GM23338 (cell line): ENCODE measurements around the gene TRHDE. TPM values are rescaled to one million over a fixed set of nuclear protein-coding genes. Genes with fewer than 3 reads are reported as not detected.

ENCODE experiments used
- ATAC-seq: fragments of 200-7000 bp; cut with Tn5 transposase; 3 replicates; pipeline ENCODE4 v1.9.1; 2020
- DNase-seq: peaks from one replicate; pipeline ENCODE4 v3.0.0-alpha.2; 2015; ENCODE audit warnings: low spot score
- H2AFZ ChIP-seq: fragments of 200-600 bp; sonication (generic); 2 replicates; pipeline ENCODE4 v1.8.0; 2016; ENCODE audit warnings: antibody characterized with exemption, mild to moderate bottlenecking, moderate library complexity
- H3F3A ChIP-seq: fragments of 200-600 bp; sonication (generic); replicated peaks from 2 replicates; pipeline ENCODE4 v1.8.0; 2017; ENCODE audit warnings: antibody characterized with exemption, mixed run types, low read depth
- H3K27ac ChIP-seq: fragments of 200-600 bp; sonication (generic); 2 replicates; pipeline ENCODE4 v1.6.1; 2016; ENCODE audit warnings: low read depth
- H3K27me3 ChIP-seq: fragments of 200-600 bp; sonication (generic); 2 replicates; pipeline ENCODE4 v1.8.0; 2016; ENCODE audit warnings: mild to moderate bottlenecking, mixed run types, moderate library complexity; ENCODE audit not compliant: insufficient read depth
- H3K36me3 ChIP-seq: fragments of 200-600 bp; sonication (generic); 2 replicates; pipeline ENCODE4 v1.8.0; 2016; ENCODE audit warnings: mild to moderate bottlenecking; ENCODE audit not compliant: insufficient read depth
- H3K4me1 ChIP-seq: fragments of 200-600 bp; sonication (generic); 2 replicates; pipeline ENCODE4 v1.8.0; 2016; ENCODE audit warnings: mild to moderate bottlenecking, moderate library complexity; ENCODE audit not compliant: insufficient read depth
- H3K4me2 ChIP-seq: fragments of 200-600 bp; sonication (generic); 2 replicates; pipeline ENCODE4 v1.7.1; 2017; ENCODE audit warnings: mixed run types
- H3K4me3 ChIP-seq: fragments of 200-600 bp; sonication (generic); 2 replicates; pipeline ENCODE4 v1.6.1; 2016; ENCODE audit warnings: mixed run types
- H3K79me2 ChIP-seq: fragments of 200-600 bp; sonication (generic); replicated peaks from 2 replicates; pipeline ENCODE4 v1.8.0; 2017; ENCODE audit warnings: mild to moderate bottlenecking; ENCODE audit not compliant: insufficient read depth
- H3K9me2 ChIP-seq: fragments of 200-600 bp; sonication (generic); 2 replicates; pipeline ENCODE4 v1.8.0; 2017; ENCODE audit not compliant: insufficient read depth
- H4K20me1 ChIP-seq: fragments of 200-600 bp; sonication (generic); replicated peaks from 2 replicates; pipeline ENCODE4 v1.8.0; 2017; ENCODE audit warnings: mild to moderate bottlenecking; ENCODE audit not compliant: insufficient read depth
- H3K27ac Mint-ChIP-seq: 2 replicates; pipeline ENCODE4 v1.8.0; 2020; ENCODE audit warnings: inconsistent platforms, mild to moderate bottlenecking, moderate library complexity, mixed read lengths
- H3K27me3 Mint-ChIP-seq: 3 replicates; pipeline ENCODE4 v1.8.0; 2022; ENCODE audit warnings: low read depth, mild to moderate bottlenecking, moderate library complexity, mixed read lengths, inconsistent platforms; ENCODE audit not compliant: insufficient read depth, poor library complexity
- H3K36me3 Mint-ChIP-seq: 3 replicates; pipeline ENCODE4 v1.8.0; 2021; ENCODE audit warnings: low read depth, mild to moderate bottlenecking, inconsistent platforms, moderate library complexity, mixed read lengths
- H3K4me1 Mint-ChIP-seq: 3 replicates; pipeline ENCODE4 v1.8.0; 2020; ENCODE audit warnings: mild to moderate bottlenecking, inconsistent platforms, mixed read lengths
- H3K4me3 Mint-ChIP-seq: 3 replicates; pipeline ENCODE4 v1.8.0; 2021; ENCODE audit warnings: moderate library complexity, mild to moderate bottlenecking, inconsistent platforms, mixed read lengths
- H3K9me3 Mint-ChIP-seq: 3 replicates; pipeline ENCODE4 v1.8.0; 2020; ENCODE audit warnings: moderate library complexity, mild to moderate bottlenecking, inconsistent platforms, mixed read lengths
- CREB1 ChIP-seq: fragments of 250-450 bp; sonication (Bioruptor Pico); IDR thresholded peaks from 2 replicates; pipeline ENCODE4 v1.5.0; 2020; ENCODE audit warnings: low read depth, mild to moderate bottlenecking, moderate library complexity
- CTCF ChIP-seq, 2 experiments: fragments of 200-600 bp in 1 of 2; sonication (generic) in 1 of 2; conservative IDR thresholded peaks; 2 replicates each; pipeline versions ENCODE4 v1.5.1 to v1.6.1; 2016 to 2017; ENCODE audit warnings: antibody characterized with exemption in 2 of 2, low read depth in 2 of 2, mild to moderate bottlenecking in 2 of 2, moderate library complexity in 1 of 2
- ETS1 ChIP-seq: IDR thresholded peaks from 2 replicates; pipeline ENCODE4 v1.6.1; 2016; ENCODE audit warnings: antibody characterized with exemption
- EZH2 ChIP-seq: fragments of 200-600 bp; sonication (generic); IDR thresholded peaks from one replicate; pipeline ENCODE4 v1.8.0; 2017; ENCODE audit warnings: antibody characterized with exemption, mild to moderate bottlenecking, low read depth; ENCODE audit not compliant: unreplicated experiment
- EZH2phosphoT487 ChIP-seq: fragments of 200-600 bp; sonication (generic); IDR thresholded peaks from one replicate; pipeline ENCODE4 v1.8.1; 2018; ENCODE audit warnings: antibody characterized with exemption; ENCODE audit not compliant: unreplicated experiment
- JUNB ChIP-seq: IDR thresholded peaks from one replicate; pipeline ENCODE4 v1.6.1; 2016; ENCODE audit warnings: antibody characterized with exemption; ENCODE audit not compliant: unreplicated experiment
- POLR2AphosphoS5 ChIP-seq: IDR thresholded peaks from 2 replicates; pipeline ENCODE4 v1.6.1; 2016; ENCODE audit warnings: antibody characterized with exemption, low read depth
- STAT1 ChIP-seq: IDR thresholded peaks from one replicate; pipeline ENCODE4 v1.6.1; 2016; ENCODE audit warnings: antibody characterized with exemption; ENCODE audit not compliant: unreplicated experiment
- ZNF331 ChIP-seq: fragments of 250-450 bp; sonication (Bioruptor Pico); IDR thresholded peaks from 2 replicates; pipeline ENCODE4 v1.5.0; 2020; ENCODE audit warnings: low read depth, mild to moderate bottlenecking, moderate library complexity
- polyA plus RNA-seq: library from polyadenylated mRNA; unstranded; fragments of >200 nt; fragmentation: Nextera tagmentation; extraction: Ambion mirVana; gene quantifications from 2 replicates; pipeline ENCODE4 v1.2.1, GENCODE V29; 2016
- total RNA-seq: library from RNA; depleted of rRNA; stranded (reverse); fragments of >200 nt; shearing (Covaris generic); gene quantifications from 2 replicates; pipeline ENCODE4 v1.2.3, GENCODE V29; 2014

Gene TRHDE
- total and polyA plus RNA-seq, 2 experiments from 2014 or later = 1.3 to 7.7 TPM

GRCh38 chr12:72293701-72294100 is 21.5 kb downstream of the TRHDE start (continued):
- no peak for TF ChIP-seq ZNF331 (CRISPR knock-in tag)
- TF ChIP-seq JUNB = no peak
- TF ChIP-seq EZH2phosphoT487 = no peak

- Histone ChIP-seq H3K36me3 (no peaks in the 10 kb centered on the region), H4K20me1 (no peaks in the 10 kb centered on the region), H2AFZ (no peak overlapping the region), H3K27ac (no peak overlapping the region), H3K4me1 (no peaks in the 10 kb centered on the region), H3K4me2 (no peak overlapping the region), H3F3A (no peaks in the 10 kb centered on the region), H3K9me2 (peaks cover 6% of the 10 kb centered on the region; the same call in 1 of the 2 replicates), H3K27me3 (no peaks in the 10 kb centered on the region), H3K79me2 (no peaks in the 10 kb centered on the region), H3K4me3 (no peak overlapping the region)
- DNase-seq (no peak), ATAC-seq (no peak; the same call in 2 of the 3 replicates)
- TF ChIP-seq STAT1 (no peak), EZH2 (no peak), POLR2AphosphoS5 (no peak), ZNF331 (CRISPR knock-in tag) (no peak), ETS1 (no peak)
- Mint-ChIP-seq H3K4me1 (no peaks in the 10 kb centered on the region), H3K36me3 (no peaks in the 10 kb centered on the region), H3K4me3 (no peak overlapping the region), H3K27ac (no peak overlapping the region), H3K9me3 (no peaks in the 10 kb centered on the region), H3K27me3 (no peaks in the 10 kb centered on the region)
These were observed 22.9 kb downstream of the TRHDE start for GRCh38 chr12:72295101-72295500.

- DNase-seq = no peak
- H3K27me3 Mint-ChIP-seq = no peaks in the 10 kb centered on the region
These were observed 23.6 kb downstream of the TRHDE start for GRCh38 chr12:72295744-72296143.

More at GRCh38 chr12:72295744-72296143, 23.6 kb downstream of the TRHDE start:
- no peak for ATAC-seq
- no peak overlapping the region for H3K4me3 Mint-ChIP-seq
- Histone ChIP-seq H3K9me2 (peaks cover 6% of the 10 kb centered on the region; the same call in 1 of the 2 replicates), H3K27me3 (no peaks in the 10 kb centered on the region), H3K79me2 (no peaks in the 10 kb centered on the region), H3K36me3 (no peaks in the 10 kb centered on the region), H3K4me3 (no peak overlapping the region), H2AFZ (no peak overlapping the region), H3F3A (no peaks in the 10 kb centered on the region), H4K20me1 (no peaks in the 10 kb centered on the region), H3K4me2 (no peak overlapping the region), H3K4me1 (no peaks in the 10 kb centered on the region), H3K27ac (no peak overlapping the region)
- no peaks in the 10 kb centered on the region for H3K36me3 Mint-ChIP-seq
- TF ChIP-seq ETS1 = no peak
- no peak for TF ChIP-seq ZNF331 (CRISPR knock-in tag)
- TF ChIP-seq CTCF (conservative IDR thresholded peaks at IDR 0.05; ENCODE audit: low read depth in 2 of 2) = no peak
- no peak for TF ChIP-seq CREB1 (CRISPR knock-in tag)
- H3K4me1 Mint-ChIP-seq = no peaks in the 10 kb centered on the region
- H3K9me3 Mint-ChIP-seq = no peaks in the 10 kb centered on the region
- H3K27ac Mint-ChIP-seq = no peak overlapping the region
